ENCODE data around the gene PNPO. TPM values are rescaled to one million over a fixed set of nuclear protein-coding genes. Genes with fewer than 3 reads are reported as not detected.

Gene PNPO
- total RNA-seq, 2 experiments from 2014 or later = 37.9 to 44.0 TPM

DNA sequence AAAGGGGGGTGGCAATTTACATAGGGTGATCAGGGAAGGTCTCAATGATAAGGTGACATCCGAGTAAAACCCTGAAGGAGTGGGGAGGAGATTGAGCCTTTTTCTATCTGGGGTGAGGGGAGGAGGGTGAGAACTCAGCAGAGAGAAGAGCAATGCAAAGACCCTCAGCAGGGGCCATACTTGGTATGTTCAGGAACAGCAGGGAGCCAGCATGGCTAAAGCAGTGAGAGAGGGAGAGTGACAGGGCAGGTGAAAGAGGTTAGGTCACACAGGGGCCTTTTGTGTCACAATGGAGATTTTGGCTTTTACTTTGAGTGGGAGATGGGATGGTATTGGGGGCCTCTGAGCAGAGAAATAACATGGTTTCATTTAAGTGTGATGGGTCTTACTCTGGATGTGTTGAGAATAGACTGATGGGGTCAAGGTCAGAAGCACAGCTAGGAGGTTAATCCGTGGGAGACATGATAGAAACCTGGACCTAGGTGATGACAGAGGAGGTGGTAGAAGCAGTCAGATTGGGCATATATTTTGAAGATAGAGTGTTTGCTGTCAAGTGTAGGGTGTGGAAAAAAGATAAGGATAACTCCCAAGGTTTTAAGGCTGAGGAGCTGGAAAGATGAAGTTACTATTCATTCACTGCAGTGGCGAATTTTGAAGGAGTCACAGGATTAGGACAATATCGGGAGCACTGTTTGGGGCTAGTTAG lies 39.2 kb upstream of the PNPO start:
- Mint-ChIP-seq H3K36me3 (ENCODE audit: low read depth) (peaks cover 23% of the 10 kb centered on the region), H3K9me3 (ENCODE audit: insufficient read depth) (no peaks in the 10 kb centered on the region), H3K4me1 (ENCODE audit: low read depth) (peaks cover 24% of the 10 kb centered on the region), H3K27ac (no peak overlapping the region), H3K4me3 (no peak overlapping the region), H3K27me3 (ENCODE audit: low read depth) (no peaks in the 10 kb centered on the region)
- ChIA-PET POLR2A (interaction anchor here (0.6 kb wide), 1 partner anchor 644 kb away, joined by 5 read pairs; no protein-coding TSS in a partner anchor), CTCF (interaction anchor here (1.8 kb wide), 1 partner anchor 61 kb away, joined by 4 read pairs; the partner anchor contains the start of gene SCRN2)
- DNase-seq = no peak
- ATAC-seq = no peak

DNA sequence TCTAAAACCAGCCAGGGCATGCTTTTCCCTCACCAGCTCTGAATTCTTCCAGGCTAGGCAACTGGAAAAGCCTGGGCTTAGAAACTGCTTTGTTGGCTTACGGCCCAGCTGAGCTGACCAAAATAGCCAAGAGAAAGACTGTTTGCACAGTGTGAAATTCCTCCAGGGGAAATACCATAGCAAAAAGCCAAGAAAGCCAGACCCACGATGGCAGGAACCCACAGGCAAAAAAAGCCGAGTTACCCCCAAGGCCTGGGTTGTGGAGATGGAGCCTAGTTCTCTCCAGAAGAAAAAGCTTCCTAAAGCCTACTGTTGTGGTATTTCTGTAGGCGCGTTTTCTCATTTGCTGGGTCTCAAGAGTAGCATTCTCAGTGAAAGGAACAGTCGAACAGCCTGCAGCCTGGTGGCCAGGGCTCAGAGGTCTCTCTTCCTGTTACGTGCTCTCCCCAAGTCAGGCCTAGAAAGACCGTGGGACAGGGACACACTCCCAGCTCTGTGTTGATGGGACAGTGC lies 36.1 kb upstream of the PNPO start:
- H3K36me3 Mint-ChIP-seq (ENCODE audit: low read depth) = peaks cover 20% of the 10 kb centered on the region
- no peaks in the 10 kb centered on the region for H3K27me3 Mint-ChIP-seq (ENCODE audit: low read depth)
- ATAC-seq = no peak
- POLR2A ChIA-PET = interaction anchor here (1.9 kb wide), 1 partner anchor 10 kb away, joined by 8 read pairs; the partner anchor contains the start of gene SP2
- no peak overlapping the region for H3K27ac Mint-ChIP-seq
- peaks cover 23% of the 10 kb centered on the region for H3K4me1 Mint-ChIP-seq (ENCODE audit: low read depth)
- CTCF ChIA-PET = interaction anchor here (1.0 to 1.2 kb wide), 2 partner anchors 16 to 66 kb away, joined by 3 to 4 read pairs; partner anchors contain the start of gene CDK5RAP3
- DNase-seq = no peak
- H3K4me3 Mint-ChIP-seq = no peak overlapping the region
- H3K9me3 Mint-ChIP-seq (ENCODE audit: insufficient read depth) = no peaks in the 10 kb centered on the region

DNA sequence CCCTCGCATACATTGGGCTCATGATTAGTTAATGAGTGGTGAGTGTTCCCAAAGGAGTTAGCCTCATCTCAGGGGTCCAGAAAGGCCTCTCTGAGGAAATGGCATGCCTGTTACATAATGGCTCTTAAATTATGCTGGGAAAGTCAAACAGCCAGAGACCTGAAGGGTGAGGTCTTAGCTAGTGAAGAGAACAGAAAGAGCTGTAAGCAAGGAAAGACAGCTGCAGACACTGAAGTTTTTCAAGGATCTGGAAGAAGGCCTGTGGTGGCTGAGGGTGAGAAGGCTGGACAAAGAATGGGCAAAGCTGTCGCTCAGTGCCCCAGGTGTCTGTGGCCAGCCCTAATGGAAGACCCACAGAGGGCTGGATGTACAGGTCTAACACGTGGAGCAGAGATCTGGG lies 34.9 kb upstream of the PNPO start:
- ATAC-seq (no peak), DNase-seq (no peak)
- peaks cover 24% of the 10 kb centered on the region for H3K4me1 Mint-ChIP-seq (ENCODE audit: low read depth)
- no peak overlapping the region for H3K4me3 Mint-ChIP-seq
- H3K9me3 Mint-ChIP-seq (ENCODE audit: insufficient read depth) = no peaks in the 10 kb centered on the region
- H3K36me3 Mint-ChIP-seq (ENCODE audit: low read depth) = peaks cover 20% of the 10 kb centered on the region
- H3K27ac Mint-ChIP-seq = no peak overlapping the region
- H3K27me3 Mint-ChIP-seq (ENCODE audit: low read depth) = no peaks in the 10 kb centered on the region
- CTCF ChIA-PET = interaction anchor here (1.2 kb wide), 1 partner anchor 17 kb away, joined by 4 read pairs; no protein-coding TSS in a partner anchor
- POLR2A ChIA-PET = interaction anchor here (1.9 kb wide), 1 partner anchor 11 kb away, joined by 8 read pairs; the partner anchor contains the start of gene SP2

DNA sequence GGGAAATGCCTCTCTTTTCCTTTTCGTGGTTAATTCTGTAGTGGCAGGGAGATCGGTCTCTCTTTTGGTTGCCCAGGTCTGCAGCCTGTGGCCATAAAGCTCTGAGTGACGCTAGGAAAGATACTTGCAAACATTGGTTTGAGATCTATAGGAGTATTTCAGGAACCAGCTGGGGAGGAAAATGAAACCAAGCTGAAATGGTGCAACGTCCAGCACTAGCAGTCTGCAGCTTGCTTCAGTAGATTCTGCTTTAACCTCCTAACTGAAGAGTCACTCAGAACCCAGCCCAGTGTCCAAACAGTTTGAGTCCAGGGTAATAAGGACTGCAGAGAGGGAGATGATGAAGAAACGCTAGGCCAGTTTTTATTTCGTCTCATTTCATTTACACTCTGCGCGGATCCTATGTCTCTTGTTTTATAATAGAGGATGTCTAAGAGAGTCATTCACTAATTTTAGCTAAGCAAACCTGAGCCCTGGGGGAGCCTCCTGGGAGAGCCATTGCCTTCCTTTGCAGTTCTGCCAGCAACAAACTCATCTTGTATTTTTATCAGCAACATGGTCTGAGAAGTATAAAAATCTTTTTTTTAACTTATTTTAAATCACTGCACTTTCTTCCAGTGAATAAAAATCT lies 33.3 kb upstream of the PNPO start:
- Mint-ChIP-seq H3K4me1 (ENCODE audit: low read depth) (peaks cover 24% of the 10 kb centered on the region), H3K36me3 (ENCODE audit: low read depth) (peaks cover 22% of the 10 kb centered on the region), H3K9me3 (ENCODE audit: insufficient read depth) (no peaks in the 10 kb centered on the region), H3K4me3 (no peak overlapping the region), H3K27me3 (ENCODE audit: low read depth) (no peaks in the 10 kb centered on the region), H3K27ac (peak overlapping the region; percentile 43)
- ATAC-seq (no peak), DNase-seq (no peak)
- POLR2A ChIA-PET = interaction anchor here (0.7 kb wide), 1 partner anchor 13 kb away, joined by 3 read pairs; no protein-coding TSS in a partner anchor
- CTCF ChIA-PET = interaction anchor here (0.6 to 1.3 kb wide), 3 partner anchors 16 to 87 kb away, joined by 3 read pairs; partner anchors contain the start of gene OSBPL7

DNA sequence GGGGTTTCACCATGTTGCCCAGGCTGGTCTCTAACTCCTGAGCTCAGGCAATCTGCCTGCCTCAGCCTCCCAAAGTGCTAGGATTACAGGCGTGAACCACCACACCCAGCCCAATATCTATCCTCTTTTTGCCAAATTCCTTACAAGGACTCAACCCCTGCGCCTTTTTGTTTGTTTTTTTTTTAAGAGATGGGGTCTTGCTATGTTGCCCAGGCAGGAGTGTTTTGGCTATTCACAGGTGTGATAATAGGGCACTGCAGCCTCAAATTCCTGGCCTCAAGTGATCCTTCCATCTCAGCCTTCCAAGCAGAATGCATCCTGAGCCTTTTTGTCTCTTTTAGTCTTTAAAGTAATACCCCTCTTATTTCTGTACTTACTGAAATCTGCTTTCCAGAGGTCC lies 28.3 kb upstream of the PNPO start:
- ATAC-seq = no peak
- no peak overlapping the region for H3K27ac Mint-ChIP-seq

DNA sequence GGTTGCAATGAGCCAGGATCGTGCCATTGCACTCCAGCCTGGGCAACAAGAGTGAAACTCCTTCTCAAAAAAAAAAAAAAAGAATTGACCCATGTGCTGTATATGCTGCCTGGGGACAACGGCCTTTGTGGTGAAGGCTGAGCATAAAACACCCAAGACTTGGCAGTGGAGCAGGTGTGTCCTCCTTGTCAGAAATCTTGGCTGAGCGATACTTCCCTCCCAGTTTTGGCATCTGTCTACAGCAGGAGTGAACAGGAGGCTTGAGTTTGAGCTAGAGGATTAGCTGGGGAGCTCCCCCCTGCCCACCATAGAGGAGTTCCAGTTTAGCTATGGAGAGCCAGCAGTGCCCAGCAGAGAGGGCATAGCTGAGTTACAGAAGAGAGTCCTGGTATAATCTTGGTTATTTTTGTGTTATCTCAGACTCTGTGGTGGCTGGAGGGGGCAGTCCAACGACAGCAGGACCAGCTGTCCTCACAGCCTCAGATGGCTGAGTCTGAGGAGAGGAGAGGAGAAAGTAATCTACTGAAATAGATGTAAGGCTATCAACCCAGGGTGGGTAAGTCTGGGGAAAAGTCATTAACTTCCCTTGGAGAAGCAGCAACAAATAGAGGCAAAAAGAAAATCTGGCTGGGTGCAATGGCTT lies 26.9 kb upstream of the PNPO start:
- POLR2A ChIA-PET = interaction anchor here (1.5 kb wide), 1 partner anchor 19 kb away, joined by 6 read pairs; the partner anchor contains the start of gene SP2
- Mint-ChIP-seq H3K4me3 (no peak overlapping the region), H3K27ac (no peak overlapping the region), H3K36me3 (ENCODE audit: low read depth) (peaks cover 21% of the 10 kb centered on the region), H3K27me3 (ENCODE audit: low read depth) (no peaks in the 10 kb centered on the region), H3K4me1 (ENCODE audit: low read depth) (peaks cover 13% of the 10 kb centered on the region), H3K9me3 (ENCODE audit: insufficient read depth) (no peaks in the 10 kb centered on the region)
- ATAC-seq (no peak), DNase-seq (no peak)
- CTCF ChIA-PET = interaction anchor here (0.9 to 1.5 kb wide), 4 partner anchors 25 to 56 kb away, joined by 3 to 5 read pairs (median 4); partner anchors contain the start of gene CDK5RAP3

More for the DNA sequence above, 28.3 kb upstream of the PNPO start:
- Mint-ChIP-seq H3K36me3 (ENCODE audit: low read depth) (peaks cover 24% of the 10 kb centered on the region), H3K9me3 (ENCODE audit: insufficient read depth) (no peaks in the 10 kb centered on the region), H3K4me1 (ENCODE audit: low read depth) (peaks cover 16% of the 10 kb centered on the region), H3K27me3 (ENCODE audit: low read depth) (no peaks in the 10 kb centered on the region), H3K4me3 (no peak overlapping the region)
- POLR2A ChIA-PET = interaction anchor here (1.5 kb wide), 1 partner anchor 17 kb away, joined by 6 read pairs; the partner anchor contains the start of gene SP2
- DNase-seq = no peak
- CTCF ChIA-PET = no interaction called here

DNA sequence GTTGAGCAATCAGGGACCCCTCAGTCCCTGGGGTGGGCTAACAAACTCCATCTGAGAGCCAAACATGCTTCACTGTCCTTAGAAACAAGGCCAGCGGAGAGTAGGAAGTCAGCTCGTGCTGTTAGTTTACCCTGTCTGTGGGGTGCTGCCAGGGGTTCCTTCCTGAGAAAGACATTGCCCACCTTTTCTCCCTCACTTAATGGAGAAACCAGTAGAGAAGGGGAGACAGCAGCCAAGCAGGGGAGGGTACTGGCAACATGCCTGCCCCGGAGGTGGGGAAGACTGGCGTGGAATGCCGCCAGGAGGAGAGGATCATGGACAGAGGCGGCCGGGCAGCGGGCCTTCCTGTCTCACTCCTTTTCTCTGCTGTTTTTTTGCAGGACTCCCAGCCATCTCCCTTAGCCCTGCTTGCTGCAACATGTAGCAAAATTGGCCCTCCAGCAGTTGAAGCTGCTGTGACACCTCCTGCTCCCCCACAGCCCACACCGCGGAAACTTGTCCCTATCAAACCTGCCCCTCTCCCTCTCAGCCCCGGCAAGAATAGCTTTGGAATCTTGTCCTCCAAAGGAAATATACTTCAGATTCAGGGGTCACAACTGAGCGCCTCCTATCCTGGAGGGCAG lies 25.5 kb upstream of the PNPO start:
- DNase-seq (no peak), ATAC-seq (no peak)
- CTCF ChIA-PET = interaction anchor here (1.5 kb wide), 1 partner anchor 30 kb away, joined by 3 read pairs; no protein-coding TSS in a partner anchor
- Mint-ChIP-seq H3K4me1 (ENCODE audit: low read depth) (peaks cover 8% of the 10 kb centered on the region), H3K27me3 (ENCODE audit: low read depth) (no peaks in the 10 kb centered on the region), H3K27ac (no peak overlapping the region), H3K36me3 (ENCODE audit: low read depth) (peaks cover 23% of the 10 kb centered on the region), H3K4me3 (no peak overlapping the region), H3K9me3 (ENCODE audit: insufficient read depth) (no peaks in the 10 kb centered on the region)
- POLR2A ChIA-PET = interaction anchor here (0.6 kb wide), 1 partner anchor 191 kb away, joined by 3 read pairs; no protein-coding TSS in a partner anchor

DNA sequence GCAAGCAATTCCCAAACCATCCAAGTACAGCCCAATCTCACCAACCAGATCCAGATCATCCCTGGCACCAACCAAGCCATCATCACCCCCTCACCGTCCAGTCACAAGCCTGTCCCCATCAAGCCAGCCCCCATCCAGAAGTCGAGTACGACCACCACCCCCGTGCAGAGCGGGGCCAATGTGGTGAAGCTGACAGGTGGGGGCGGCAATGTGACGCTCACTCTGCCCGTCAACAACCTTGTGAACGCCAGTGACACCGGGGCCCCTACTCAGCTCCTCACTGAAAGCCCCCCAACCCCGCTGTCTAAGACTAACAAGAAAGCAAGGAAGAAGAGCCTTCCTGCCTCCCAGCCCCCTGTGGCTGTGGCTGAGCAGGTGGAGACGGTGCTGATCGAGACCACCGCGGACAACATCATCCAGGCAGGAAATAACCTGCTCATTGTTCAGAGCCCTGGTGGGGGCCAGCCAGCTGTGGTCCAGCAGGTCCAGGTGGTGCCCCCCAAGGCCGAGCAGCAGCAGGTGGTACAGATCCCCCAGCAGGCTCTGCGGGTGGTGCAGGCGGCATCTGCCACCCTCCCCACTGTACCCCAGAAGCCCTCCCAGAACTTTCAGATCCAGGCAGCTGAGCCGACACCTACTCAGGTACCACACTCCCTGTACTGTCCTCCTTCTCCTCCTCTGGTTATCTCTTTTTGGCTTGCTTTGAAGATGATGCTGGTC lies 24.7 kb upstream of the PNPO start:
- ChIA-PET POLR2A (interaction anchor here (0.6 kb wide), 1 partner anchor 190 kb away, joined by 3 read pairs; no protein-coding TSS in a partner anchor), CTCF (interaction anchor here (1.5 kb wide), 1 partner anchor 29 kb away, joined by 3 read pairs; no protein-coding TSS in a partner anchor)
- peaks cover 8% of the 10 kb centered on the region for H3K4me1 Mint-ChIP-seq (ENCODE audit: low read depth)
- no peaks in the 10 kb centered on the region for H3K27me3 Mint-ChIP-seq (ENCODE audit: low read depth)
- no peak overlapping the region for H3K4me3 Mint-ChIP-seq
- peaks cover 25% of the 10 kb centered on the region for H3K36me3 Mint-ChIP-seq (ENCODE audit: low read depth)
- no peak overlapping the region for H3K27ac Mint-ChIP-seq
- DNase-seq (no peak), ATAC-seq (no peak)
- no peaks in the 10 kb centered on the region for H3K9me3 Mint-ChIP-seq (ENCODE audit: insufficient read depth)

DNA sequence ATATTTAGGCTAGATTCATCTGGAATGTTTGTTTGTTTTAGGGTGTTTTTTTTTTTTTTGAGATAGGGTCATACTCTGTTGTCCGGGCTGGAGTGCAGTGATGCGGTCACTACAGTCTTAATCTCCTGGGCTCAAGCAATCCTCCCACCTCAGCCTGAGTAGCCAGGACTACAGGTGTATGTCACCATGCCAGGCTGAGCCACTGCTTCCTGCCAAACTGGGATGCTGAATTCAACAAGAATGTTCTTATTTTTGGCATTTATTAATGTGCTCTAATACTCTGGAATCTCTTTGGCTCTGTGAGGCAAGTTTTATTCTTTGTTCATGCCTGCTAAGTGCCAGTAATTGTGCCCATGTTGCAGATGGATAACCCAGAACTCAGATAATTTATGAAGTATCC lies 23.8 kb upstream of the PNPO start:
- Mint-ChIP-seq H3K27ac (no peak overlapping the region), H3K9me3 (ENCODE audit: insufficient read depth) (no peaks in the 10 kb centered on the region), H3K4me3 (no peak overlapping the region), H3K4me1 (ENCODE audit: low read depth) (peaks cover 8% of the 10 kb centered on the region), H3K27me3 (ENCODE audit: low read depth) (no peaks in the 10 kb centered on the region), H3K36me3 (ENCODE audit: low read depth) (peaks cover 27% of the 10 kb centered on the region)
- CTCF ChIA-PET = no interaction called here
- POLR2A ChIA-PET = no interaction called here
- ATAC-seq (no peak), DNase-seq (no peak)

DNA sequence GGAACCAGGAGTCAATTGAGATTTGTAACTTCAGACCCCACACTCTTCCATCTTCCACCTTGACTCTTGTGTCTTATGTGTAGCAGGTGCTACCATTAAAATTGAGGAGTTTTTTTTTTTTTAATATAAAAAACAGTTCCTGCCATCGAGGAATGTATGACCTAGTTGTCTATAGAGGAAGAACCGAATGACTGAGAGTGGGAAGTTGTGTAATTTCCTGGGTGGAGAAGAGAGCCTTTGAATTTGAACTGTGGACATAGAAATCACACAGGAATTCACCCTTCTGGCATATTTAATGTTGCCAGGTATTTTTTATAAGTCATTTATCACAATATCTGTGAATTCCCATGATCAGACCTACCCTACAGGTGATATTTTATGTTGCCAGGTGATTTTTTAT lies 23.4 kb upstream of the PNPO start:
- Mint-ChIP-seq H3K36me3 (ENCODE audit: low read depth) (peaks cover 28% of the 10 kb centered on the region), H3K4me3 (no peak overlapping the region), H3K4me1 (ENCODE audit: low read depth) (peaks cover 8% of the 10 kb centered on the region), H3K27me3 (ENCODE audit: low read depth) (no peaks in the 10 kb centered on the region), H3K9me3 (ENCODE audit: insufficient read depth) (no peaks in the 10 kb centered on the region), H3K27ac (no peak overlapping the region)
- ATAC-seq (no peak), DNase-seq (no peak)
- ChIA-PET CTCF (interaction anchor here (1.4 kb wide), 1 partner anchor 29 kb away, joined by 5 read pairs; no protein-coding TSS in a partner anchor), POLR2A (interaction anchor here (1.3 kb wide), 1 partner anchor 22 kb away, joined by 3 read pairs; no protein-coding TSS in a partner anchor)
